Motor neuron (in vitro differentiated cells): Measurements from ENCODE around the gene SIK3. TPM values are rescaled to one million over a fixed set of nuclear protein-coding genes. Genes with fewer than 3 reads are reported as not detected.

Experiments used
- ATAC-seq, 8 experiments: fragments of 200-7000 bp; cut with Tn5 transposase; replicated peaks in 6 of 8; 2 replicates each; pipeline ENCODE4 v1.8.0; 2021; ENCODE audit warnings: mild to moderate bottlenecking in 8 of 8, moderate library complexity in 8 of 8
- H3K27ac ChIP-seq, 2 donors: fragments of 250-450 bp; sonication (Bioruptor Pico); 2 replicates each; pipeline ENCODE4 v1.9.0; 2021; ENCODE audit warnings: antibody characterized with exemption in 2 of 2, mild to moderate bottlenecking in 2 of 2, moderate library complexity in 1 of 2
- H3K4me1 ChIP-seq, 2 donors: fragments of 250-450 bp; sonication (Bioruptor Pico); replicated peaks in 1 of 2; 2 replicates each; pipeline ENCODE4 v1.6.1; 2021; ENCODE audit warnings: antibody characterized with exemption in 2 of 2, mild to moderate bottlenecking in 2 of 2, moderate library complexity in 1 of 2
- H3K4me3 ChIP-seq, 5 donors: fragments of 250-450 bp; sonication (Bioruptor Pico); 2 replicates each; pipeline ENCODE4 v1.9.0; 2021; ENCODE audit warnings: antibody characterized with exemption in 5 of 5, mild to moderate bottlenecking in 5 of 5, moderate library complexity in 4 of 5
- WGBS, 10 experiments: fragments of 450-650 bp; shearing (Covaris generic); methylation state at CpG; one replicate each; pipeline ENCODE4 v1.0.0; 2022; 5-methylcytosine and 5-hydroxymethylcytosine counted together
- in situ Hi-C, 9 experiments: fragments of 400-800 bp; cut with MboI; loops; one replicate each; pipeline ENCODE4 v1.15.0; 2021; ENCODE audit warnings: low sequenced_read_pairs in 9 of 9, low pct_unique_long_range_greater_than_20kb in 2 of 9; ENCODE audit not compliant: unreplicated experiment in 9 of 9
- total RNA-seq, 8 experiments: library from RNA; unstranded; fragments of 300-600 nt; gene quantifications; 2 replicates each; pipeline versions ENCODE4 v1.2.3 to v1.2.4, GENCODE V29; 2022

The SIK3 gene
- total RNA-seq, 8 experiments from 2014 or later, result 12.7 to 34.3 (median 16.5) TPM

DNA sequence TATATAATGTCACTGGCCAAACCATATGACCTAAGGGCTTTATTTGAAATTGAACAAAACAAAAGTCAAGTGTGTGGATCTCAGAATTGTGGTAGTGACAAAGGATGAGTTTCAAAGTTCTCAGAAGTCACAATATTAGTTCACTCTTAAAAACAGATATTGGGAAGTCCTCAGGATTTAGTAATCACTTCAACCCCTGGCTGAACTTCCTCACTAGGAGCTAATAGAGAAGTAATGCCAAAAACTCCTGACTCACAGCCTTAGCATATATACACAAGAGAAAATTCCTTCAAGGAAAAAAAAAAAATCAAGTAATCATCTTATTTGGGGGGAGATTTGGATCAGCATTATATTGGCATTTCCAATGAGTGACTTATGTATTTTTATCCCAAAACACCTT is 185.2 kb downstream of the SIK3 start:
- Histone ChIP-seq H3K4me3 (no peak overlapping the region), H3K27ac (no peak overlapping the region), H3K4me1 (no peaks in the 10 kb centered on the region)
- in situ Hi-C loops, result no loop called here
- peak in 2 of 8 experiments; percentile 33 to 53 for ATAC-seq

- in situ Hi-C loops, result no loop called here
- Histone ChIP-seq H3K27ac (no peak overlapping the region), H3K4me3 (no peak overlapping the region), H3K4me1 (no peaks in the 10 kb centered on the region)
- ATAC-seq, result peak in 2 of 8 experiments; percentile 19 to 35
- WGBS, 10 experiments, result 26 to 100% (median 94%) methylated on average over 3 to 7 of the region's 7 CpGs
Observed at GRCh38 chr11:116911976-116912734, 186.1 kb downstream of the SIK3 start.

DNA sequence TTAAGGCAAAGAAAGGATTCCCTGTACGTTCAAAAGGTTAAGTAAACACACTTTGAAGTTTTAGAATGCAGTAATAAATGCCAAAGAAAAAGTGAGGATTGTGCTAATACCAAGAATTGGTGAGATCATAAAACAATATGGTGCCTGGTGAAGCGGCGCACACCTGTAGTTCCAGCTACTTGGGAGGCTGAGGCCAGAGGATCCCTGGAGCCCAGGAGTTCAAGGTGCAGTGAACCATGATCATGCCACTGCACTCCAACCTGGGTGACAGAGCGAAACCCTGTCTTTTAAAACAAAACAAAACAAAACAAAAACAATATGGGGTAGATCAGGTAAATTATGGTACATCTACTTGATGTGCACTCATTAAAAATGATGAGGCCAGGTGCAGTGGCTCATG is 187.4 kb downstream of the SIK3 start:
- Histone ChIP-seq H3K27ac (no peak overlapping the region), H3K4me3 (no peak overlapping the region), H3K4me1 (no peaks in the 10 kb centered on the region)
- 86 to 100% (median 93%) methylated on average over 3 to 4 of the region's 4 CpGs for WGBS, 10 experiments
- no peak for ATAC-seq
- in situ Hi-C loops, result no loop called here

GRCh38 chr11:116910378-116910777 is 187.8 kb downstream of the SIK3 start:
- H3K4me1 ChIP-seq, result no peaks in the 10 kb centered on the region
- 90 to 100% (median 100%) methylated on average over 1 to 2 of the region's 2 CpGs; no CpG with 5 or more reads in 4 of the 10 experiments for WGBS, 10 experiments

DNA sequence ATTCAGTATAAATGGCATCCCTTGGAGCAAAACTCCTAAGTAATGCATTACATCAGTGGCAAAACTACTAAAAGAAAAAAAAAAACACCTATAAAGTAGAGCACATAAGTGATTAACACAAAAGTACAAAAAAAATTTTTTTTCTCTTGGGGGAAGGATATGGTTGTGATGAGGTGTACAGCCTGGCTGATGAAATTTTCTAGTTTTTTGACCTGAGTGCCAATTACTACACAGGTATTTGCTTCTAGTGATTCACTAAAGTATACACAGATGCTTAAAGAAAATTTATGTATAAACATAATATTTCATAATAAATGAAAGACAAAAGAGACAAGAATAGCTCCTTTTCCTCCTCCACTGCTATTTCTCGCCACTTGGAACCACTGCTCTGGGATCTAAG is 189.0 kb downstream of the SIK3 start:
- Histone ChIP-seq H3K4me1 (no peaks in the 10 kb centered on the region), H3K27ac (no peak overlapping the region), H3K4me3 (no peak overlapping the region)
- in situ Hi-C loops, result no loop called here
- ATAC-seq, result no peak
- WGBS, 10 experiments, result 94 to 100% (median 100%) methylated on average over 1 of the region's 1 CpG; no CpG with 5 or more reads in 4 of the 10 experiments

More at GRCh38 chr11:116910378-116910777, 187.8 kb downstream of the SIK3 start:
- H3K27ac ChIP-seq, result no peak overlapping the region
- in situ Hi-C loops, result no loop called here
- ATAC-seq, result no peak
- no peak overlapping the region for H3K4me3 ChIP-seq

- in situ Hi-C loops, result no loop called here
- Histone ChIP-seq H3K4me3 (no peak overlapping the region), H3K4me1 (no peaks in the 10 kb centered on the region), H3K27ac (no peak overlapping the region)
- ATAC-seq, result no peak
- WGBS, 10 experiments, result 67 to 94% (median 89%) methylated on average over 5 to 6 of the region's 6 CpGs
Observed at GRCh38 chr11:116906479-116906878, 191.7 kb downstream of the SIK3 start.

DNA sequence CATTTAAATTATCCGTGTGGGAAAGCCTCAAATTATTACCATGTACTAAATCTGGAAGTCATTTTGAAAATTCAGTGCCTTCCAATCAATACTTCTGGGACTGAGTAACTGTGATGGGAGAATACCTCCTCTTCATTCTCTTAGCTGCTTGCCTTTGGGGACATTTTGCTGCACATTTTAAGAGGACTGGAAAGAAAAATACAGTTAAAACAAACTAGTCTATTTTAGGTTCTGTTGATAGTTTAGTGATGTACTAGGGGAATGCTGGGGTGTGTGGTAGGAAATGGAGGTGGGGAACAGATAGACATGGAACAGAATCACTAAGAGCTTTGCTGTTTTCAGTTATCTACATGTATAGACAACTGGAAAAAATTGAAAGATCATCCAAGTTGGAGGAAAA is 195.1 kb downstream of the SIK3 start:
- in situ Hi-C loops, result no loop called here
- Histone ChIP-seq H3K27ac (no peak overlapping the region), H3K4me1 (no peaks in the 10 kb centered on the region), H3K4me3 (no peak overlapping the region)
- ATAC-seq, result no peak
- WGBS, 10 experiments, result 0 to 100% (median 83%) methylated on average over 1 of the region's 1 CpG; no CpG with 5 or more reads in 1 of the 10 experiments

GRCh38 chr11:116901964-116902688 is 196.1 kb downstream of the SIK3 start:
- WGBS, 10 experiments, result 67 to 100% (median 88%) methylated on average over 1 to 2 of the region's 2 CpGs
- Histone ChIP-seq H3K27ac (no peak overlapping the region), H3K4me1 (no peaks in the 10 kb centered on the region), H3K4me3 (no peak overlapping the region)
- ATAC-seq, result no peak
- in situ Hi-C loops, result no loop called here

- Histone ChIP-seq H3K27ac (no peak overlapping the region), H3K4me3 (no peak overlapping the region), H3K4me1 (no peaks in the 10 kb centered on the region)
- WGBS, 10 experiments, result 89 to 100% (median 97%) methylated on average over 1 to 3 of the region's 3 CpGs; no CpG with 5 or more reads in 6 of the 10 experiments
- peak in 3 of 8 experiments; percentile 66 to 96 (median 95) for ATAC-seq
- in situ Hi-C loops, result no loop called here
Observed at GRCh38 chr11:116901211-116901610, 197.0 kb downstream of the SIK3 start.

DNA sequence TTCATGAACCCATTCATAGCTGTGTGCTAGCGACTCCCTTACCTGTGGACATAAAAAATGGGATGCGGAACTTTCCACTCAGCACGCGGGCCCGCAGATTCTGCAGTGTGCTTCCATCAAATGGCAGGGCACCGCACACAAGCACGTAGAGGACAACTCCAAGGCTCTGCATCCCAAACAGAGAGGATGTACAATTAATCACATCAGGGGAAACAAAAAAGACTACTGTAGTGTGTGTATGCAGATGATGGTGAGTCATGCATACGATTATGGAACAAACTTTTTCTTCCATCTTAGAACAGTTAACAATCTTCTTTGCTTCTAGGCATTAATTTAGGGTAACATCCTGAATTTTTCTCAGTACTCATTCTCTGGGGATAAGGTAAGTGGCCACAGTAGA is 202.0 kb downstream of the SIK3 start:
- ATAC-seq, result no peak
- H3K4me1 ChIP-seq, result no peaks in the 10 kb centered on the region
- no peak overlapping the region for H3K4me3 ChIP-seq
- no peak overlapping the region for H3K27ac ChIP-seq
- in situ Hi-C loops, result loop anchor here in 1 of 9 experiments (25.0 kb wide), 1 partner anchor 216 kb away; no protein-coding TSS in a partner anchor
- WGBS, 10 experiments, result 72 to 97% (median 94%) methylated on average over 2 to 8 of the region's 8 CpGs; no CpG with 5 or more reads in 2 of the 10 experiments

DNA sequence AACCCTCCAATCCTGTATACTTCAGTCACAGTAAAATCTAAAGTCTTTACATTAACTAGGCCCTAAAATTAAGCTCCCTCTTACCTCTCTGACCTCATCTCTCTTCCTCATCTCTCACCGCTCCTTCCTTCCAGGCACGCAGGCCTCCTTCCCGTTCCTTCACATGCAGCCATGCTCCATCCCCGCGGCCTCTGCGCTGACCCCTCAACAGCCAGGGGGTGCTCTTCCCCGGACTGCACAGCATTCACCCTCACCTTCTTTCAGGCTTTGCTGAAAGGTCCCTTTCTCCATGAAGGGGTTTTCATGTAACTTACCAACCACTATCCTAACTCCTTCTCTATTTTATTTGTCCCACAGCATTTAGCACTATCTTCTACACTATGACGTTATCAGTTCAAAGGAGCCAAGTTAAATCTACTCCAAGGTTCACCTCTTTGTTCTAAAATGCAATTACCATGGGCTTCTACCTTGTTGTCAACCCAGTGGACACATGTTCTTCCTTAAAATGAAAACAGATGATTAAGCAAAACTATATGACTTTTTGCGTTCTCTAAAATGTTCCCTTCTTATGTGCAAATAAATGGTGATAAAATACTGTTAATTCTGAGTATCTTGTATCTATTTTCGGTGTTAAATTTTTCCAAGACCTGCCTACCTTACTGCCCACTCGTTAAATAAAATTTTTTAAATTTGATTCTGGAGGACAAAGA is 203.0 kb downstream of the SIK3 start:
- ATAC-seq, result peak in 2 of 8 experiments; percentile 41 to 67

GRCh38 chr11:116893906-116894305 is 204.3 kb downstream of the SIK3 start:
- no peak for ATAC-seq
- Histone ChIP-seq H3K4me3 (no peak overlapping the region), H3K4me1 (no peaks in the 10 kb centered on the region), H3K27ac (no peak overlapping the region)
- in situ Hi-C loops, result loop anchor here in 1 of 9 experiments (25.0 kb wide), 1 partner anchor 218 kb away; no protein-coding TSS in a partner anchor
- 88 to 100% (median 100%) methylated on average over 1 to 2 of the region's 2 CpGs; no CpG with 5 or more reads in 2 of the 10 experiments for WGBS, 10 experiments

More for the DNA sequence above, 203.0 kb downstream of the SIK3 start:
- 51 to 90% (median 63%) methylated on average over 3 to 11 of the region's 11 CpGs for WGBS, 10 experiments
- in situ Hi-C loops, result loop anchor here in 1 of 9 experiments (25.0 kb wide), 1 partner anchor 217 kb away; no protein-coding TSS in a partner anchor
- Histone ChIP-seq H3K27ac (no peak overlapping the region), H3K4me3 (no peak overlapping the region), H3K4me1 (no peaks in the 10 kb centered on the region)

DNA sequence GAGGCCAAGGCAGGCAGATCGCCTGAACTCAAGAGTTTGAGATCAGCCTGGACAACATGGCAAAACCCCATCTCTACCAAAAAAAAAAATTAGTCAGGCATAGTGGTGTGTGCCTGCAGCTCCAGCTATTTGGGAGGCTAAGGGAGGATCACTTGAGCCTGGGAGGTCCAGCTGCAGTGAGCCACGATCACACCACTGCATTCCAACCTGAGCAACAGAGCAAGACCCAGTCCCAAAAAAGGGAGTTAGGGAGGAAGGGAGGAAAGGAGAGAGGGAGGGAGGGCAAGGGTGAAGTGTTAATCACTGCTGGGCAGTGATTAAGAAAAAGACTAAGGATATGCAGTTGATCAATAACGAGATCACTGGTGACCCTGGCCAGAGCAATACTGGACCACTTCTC is 204.8 kb downstream of the SIK3 start:
- WGBS, 10 experiments, result 33 to 100% (median 83%) methylated on average over 1 of the region's 3 CpGs; no CpG with 5 or more reads in 5 of the 10 experiments
- Histone ChIP-seq H3K27ac (no peak overlapping the region), H3K4me1 (no peaks in the 10 kb centered on the region), H3K4me3 (no peak overlapping the region)
- in situ Hi-C loops, result loop anchor here in 1 of 9 experiments (25.0 kb wide), 1 partner anchor 219 kb away; no protein-coding TSS in a partner anchor
- ATAC-seq, result no peak
